Spinal cord (tissue), 10 donors: ENCODE results near the gene TPM2. TPM values are rescaled to one million over a fixed set of nuclear protein-coding genes. Genes with fewer than 3 reads are reported as not detected.

Experiments used
- DNase-seq, 6 donors: peaks; one replicate each; pipeline versions ENCODE4 v3.0.0 to v3.0.0-alpha.2; 2013 to 2015; ENCODE audit warnings: low spot score in 6 of 6, low read depth in 4 of 6
- H3K27ac ChIP-seq: one replicate; pipeline ENCODE4 v1.5.1; 2013; ENCODE audit warnings: low read depth, low read length, control low read depth
- H3K27me3 ChIP-seq: one replicate; pipeline ENCODE4 v1.6.1; 2013; ENCODE audit warnings: low read length; ENCODE audit not compliant: control insufficient read depth, insufficient read depth
- H3K36me3 ChIP-seq: one replicate; pipeline ENCODE4 v1.6.1; 2013; ENCODE audit warnings: low read length; ENCODE audit not compliant: control insufficient read depth, insufficient read depth
- H3K4me1 ChIP-seq: one replicate; pipeline ENCODE4 v1.6.1; 2013; ENCODE audit warnings: low read length; ENCODE audit not compliant: control insufficient read depth, insufficient read depth
- H3K4me3 ChIP-seq: one replicate; pipeline ENCODE4 v1.5.1; 2013; ENCODE audit warnings: low read depth, low read length, control low read depth
- H3K9me3 ChIP-seq: one replicate; pipeline ENCODE4 v1.6.1; 2013; ENCODE audit warnings: low read length; ENCODE audit not compliant: control insufficient read depth, insufficient read depth
- WGBS: methylation state at CpG from one replicate; pipeline ENCODE4 v1.1.5; 2013; ENCODE audit warnings: missing lambda C conversion rate; ENCODE audit not compliant: insufficient coverage; 5-methylcytosine and 5-hydroxymethylcytosine counted together
- polyA plus RNA-seq, 2 donors: library from polyadenylated mRNA; unstranded; fragments of 120-200 nt; gene quantifications; one replicate each; pipeline ENCODE4 v1.2.1, GENCODE V29; 2013; ENCODE audit not compliant: insufficient read length in 2 of 2
- total RNA-seq, 2 donors: library from RNA; depleted of rRNA in 1 of 2; stranded (reverse); fragments of 120-200 nt in 1 of 2; fragments of >200 nt in 1 of 2; gene quantifications; one replicate each; pipeline versions ENCODE4 v1.2.3 to v1.2.4, GENCODE V29; 2013 to 2014
- donor health status: healthy.

The TPM2 gene
- total and polyA plus RNA-seq, 4 donors, result 29.6 to 191 (median 96.9) TPM

DNA sequence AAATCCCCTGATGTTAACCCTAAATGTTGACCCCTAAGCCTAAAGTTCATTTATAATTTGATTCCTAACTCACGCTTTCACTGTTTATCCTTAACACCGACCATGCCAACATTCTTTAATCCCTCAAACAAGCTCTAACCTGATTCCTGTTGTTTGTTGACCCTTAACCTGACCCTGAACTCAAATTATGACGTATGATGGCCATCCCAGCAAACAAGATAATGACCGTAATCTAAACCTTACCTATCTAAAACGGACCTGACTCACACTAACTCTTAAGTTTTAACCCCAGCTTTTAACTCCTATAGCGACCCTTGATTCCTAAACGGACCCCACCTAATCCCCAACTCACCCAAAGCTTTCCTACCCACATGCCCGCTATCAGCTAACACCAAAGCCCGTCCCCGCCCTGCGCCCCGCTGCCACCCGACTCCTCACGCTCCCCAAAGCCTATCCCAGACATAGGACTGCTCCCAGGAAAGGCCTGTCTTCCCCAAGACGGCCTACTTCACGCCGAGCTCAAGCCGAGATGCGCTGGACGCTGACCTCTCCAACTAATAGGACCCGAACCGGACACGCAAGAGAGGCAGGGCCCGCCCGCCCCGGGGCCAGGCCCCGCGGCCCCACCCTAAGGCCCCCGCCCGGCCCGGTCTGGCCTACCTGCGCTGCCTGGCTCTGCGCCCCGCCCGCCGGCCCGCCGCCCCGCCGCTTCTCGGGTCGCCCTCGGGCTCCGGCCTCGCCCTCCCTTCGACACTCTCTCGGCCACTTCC is 41.9 kb upstream of the TPM2 start:
- under 1% methylated on average over 46 of the region's 47 CpGs for WGBS
- no peaks in the 10 kb centered on the region for H3K9me3 ChIP-seq
- peaks cover 43% of the 10 kb centered on the region for H3K4me1 ChIP-seq
- no peak for DNase-seq
- H3K36me3 ChIP-seq, result peaks cover 34% of the 10 kb centered on the region
- H3K27me3 ChIP-seq, result no peaks in the 10 kb centered on the region
- H3K27ac ChIP-seq, result peak overlapping the region; percentile 97
- peak overlapping the region; percentile 93 for H3K4me3 ChIP-seq

- WGBS, result 97% methylated on average over 2 of the region's 2 CpGs
- Histone ChIP-seq H3K36me3 (peaks cover 31% of the 10 kb centered on the region), H3K27me3 (no peaks in the 10 kb centered on the region), H3K4me3 (peak overlapping the region; percentile 93), H3K4me1 (peaks cover 41% of the 10 kb centered on the region), H3K27ac (peak overlapping the region; percentile 97), H3K9me3 (no peaks in the 10 kb centered on the region)
- no peak for DNase-seq
These were observed 40.7 kb upstream of the TPM2 start for GRCh38 chr9:35730486-35730854.

DNA sequence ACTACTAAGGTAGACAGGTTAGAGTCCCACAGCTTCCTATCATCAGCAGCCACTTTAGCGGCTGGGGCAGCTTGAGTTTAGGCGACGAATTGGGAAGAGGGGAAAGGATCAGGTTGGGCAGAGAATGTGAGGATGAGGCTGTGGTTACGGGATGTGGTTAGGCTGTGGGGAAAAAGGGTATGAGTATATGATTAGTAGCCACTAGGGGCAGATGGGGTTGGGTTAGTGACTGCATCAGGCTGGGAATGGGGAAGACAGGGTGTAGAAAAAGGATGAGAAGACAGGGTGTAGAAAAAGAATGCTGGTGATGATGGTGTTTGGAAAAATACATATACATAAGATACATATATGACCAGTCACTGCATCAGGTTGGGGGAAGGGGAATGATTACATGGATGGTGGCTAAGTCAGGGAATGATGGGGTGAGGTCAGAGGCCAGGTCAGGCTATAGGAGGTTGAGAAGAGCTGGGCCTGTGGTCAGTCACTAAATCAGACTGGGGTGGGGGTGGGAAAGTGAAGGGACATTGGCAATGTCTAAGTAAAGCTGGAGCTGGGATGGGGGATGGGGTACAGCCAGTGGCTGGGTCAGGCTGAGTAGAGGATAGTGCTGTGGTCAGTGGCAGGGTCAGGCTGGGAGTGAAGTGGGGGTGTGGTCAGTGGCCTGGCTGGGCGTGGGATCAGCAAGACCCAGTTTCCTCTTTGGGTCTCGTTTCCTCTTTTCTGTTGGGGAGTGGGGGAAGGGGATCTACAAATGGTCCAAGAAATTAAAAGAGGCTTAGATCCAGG is 40.2 kb upstream of the TPM2 start:
- Histone ChIP-seq H3K36me3 (peaks cover 37% of the 10 kb centered on the region), H3K27me3 (no peaks in the 10 kb centered on the region), H3K4me3 (peak overlapping the region; percentile 93), H3K27ac (peak overlapping the region; percentile 97), H3K9me3 (no peaks in the 10 kb centered on the region), H3K4me1 (peaks cover 41% of the 10 kb centered on the region)
- WGBS, result 37% methylated on average over 6 of the region's 6 CpGs
- peak in 2 of 6 donors; percentile 34 to 38 for DNase-seq

DNA sequence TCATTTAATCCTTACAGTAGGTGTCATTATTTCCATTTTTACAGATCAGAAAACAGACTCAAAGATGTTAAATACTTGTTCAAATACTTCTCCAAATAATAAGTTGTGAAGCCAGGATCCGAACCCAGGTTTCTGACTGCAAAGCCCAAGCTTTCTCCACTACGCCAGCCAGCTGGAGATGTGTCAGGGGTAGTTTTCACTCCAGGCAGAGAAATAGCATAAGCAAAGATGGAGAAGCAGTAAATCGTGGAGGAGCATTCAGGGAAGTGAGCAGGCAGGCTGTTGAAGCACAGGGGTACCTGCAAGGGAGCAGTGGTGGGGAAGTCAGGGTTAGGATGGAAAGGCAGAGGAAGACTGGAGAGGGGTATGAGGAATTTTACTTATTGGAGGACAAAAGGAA is 39.4 kb upstream of the TPM2 start:
- DNase-seq, result no peak
- peaks cover 41% of the 10 kb centered on the region for H3K4me1 ChIP-seq
- peaks cover 41% of the 10 kb centered on the region for H3K36me3 ChIP-seq
- peak overlapping the region; percentile 97 for H3K27ac ChIP-seq
- H3K4me3 ChIP-seq, result peak overlapping the region; percentile 1
- H3K27me3 ChIP-seq, result no peaks in the 10 kb centered on the region
- WGBS, result 89% methylated on average over 3 of the region's 3 CpGs
- H3K9me3 ChIP-seq, result no peaks in the 10 kb centered on the region

DNA sequence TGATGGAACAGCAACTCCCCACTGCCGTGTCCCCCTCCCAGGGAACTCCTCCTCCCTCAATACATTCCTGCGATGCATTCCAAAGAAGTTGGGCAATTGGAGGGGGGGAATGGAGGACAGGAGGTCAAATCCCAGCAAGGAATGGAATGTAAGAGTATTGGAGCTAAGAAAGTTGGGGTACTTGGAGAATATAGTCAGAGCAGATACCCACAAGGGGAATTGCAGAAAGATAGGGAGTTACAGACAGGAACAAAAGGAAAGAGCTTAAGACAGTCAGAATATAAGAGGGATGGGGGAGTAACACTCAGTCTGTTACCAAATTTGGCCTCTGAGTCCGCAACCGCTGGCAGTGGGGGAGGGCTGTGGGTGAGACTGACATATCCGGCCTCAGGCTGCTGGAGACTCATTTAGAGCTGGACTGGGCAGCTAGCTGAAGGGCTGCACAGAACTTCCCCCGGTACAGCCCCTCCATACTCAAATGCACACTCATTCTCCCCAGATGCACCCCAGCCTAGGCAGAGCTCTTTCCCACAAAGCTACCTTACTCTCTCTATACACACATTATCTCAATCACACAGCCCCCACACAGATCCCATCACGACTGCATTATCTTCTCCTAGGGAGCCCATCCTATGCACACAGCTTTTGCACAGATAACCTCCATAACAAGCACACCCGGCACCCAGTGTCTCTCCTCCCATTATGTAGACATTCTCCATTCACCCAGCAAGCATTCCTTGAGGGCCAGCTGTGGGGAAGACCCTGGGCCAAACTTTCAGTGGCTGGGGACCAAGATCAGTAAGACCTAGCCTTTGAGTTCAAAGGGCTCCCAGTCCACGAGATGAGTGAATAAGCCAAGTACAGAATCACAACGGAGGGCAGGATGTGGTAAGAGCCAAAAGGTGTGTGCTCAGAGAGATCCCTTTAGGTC is 38.6 kb upstream of the TPM2 start:
- peaks cover 49% of the 10 kb centered on the region for H3K36me3 ChIP-seq
- H3K9me3 ChIP-seq, result no peaks in the 10 kb centered on the region
- peaks cover 41% of the 10 kb centered on the region for H3K4me1 ChIP-seq
- peak in 1 of 6 donors; percentile 41 for DNase-seq
- WGBS, result 29% methylated on average over 5 of the region's 10 CpGs
- H3K4me3 ChIP-seq, result peak overlapping the region; percentile 26
- no peaks in the 10 kb centered on the region for H3K27me3 ChIP-seq
- peak overlapping the region; percentile 97 for H3K27ac ChIP-seq

DNA sequence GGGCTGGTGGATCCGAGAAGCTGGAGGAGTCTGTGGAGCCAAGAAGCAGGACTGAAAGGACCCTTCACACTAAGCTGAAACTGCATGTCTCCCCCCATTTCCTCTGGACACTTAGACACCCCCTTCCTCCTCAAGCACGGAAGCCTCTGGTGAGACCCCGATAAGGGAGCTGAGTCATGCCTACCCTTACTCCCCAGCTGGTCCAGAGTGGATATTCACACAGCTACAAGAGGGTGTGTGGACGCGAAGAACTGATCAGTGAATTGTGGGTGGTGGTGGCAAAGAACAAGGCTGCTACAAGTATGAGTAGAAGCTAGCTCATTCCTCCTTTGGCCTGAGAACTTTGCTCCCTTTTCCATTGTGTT is 37.9 kb upstream of the TPM2 start:
- Histone ChIP-seq H3K27ac (peak overlapping the region; percentile 97), H3K36me3 (peaks cover 54% of the 10 kb centered on the region), H3K27me3 (no peaks in the 10 kb centered on the region), H3K4me3 (peak overlapping the region; percentile 26), H3K9me3 (no peaks in the 10 kb centered on the region), H3K4me1 (peaks cover 34% of the 10 kb centered on the region)
- no peak for DNase-seq
- 70% methylated on average over 2 of the region's 5 CpGs for WGBS

DNA sequence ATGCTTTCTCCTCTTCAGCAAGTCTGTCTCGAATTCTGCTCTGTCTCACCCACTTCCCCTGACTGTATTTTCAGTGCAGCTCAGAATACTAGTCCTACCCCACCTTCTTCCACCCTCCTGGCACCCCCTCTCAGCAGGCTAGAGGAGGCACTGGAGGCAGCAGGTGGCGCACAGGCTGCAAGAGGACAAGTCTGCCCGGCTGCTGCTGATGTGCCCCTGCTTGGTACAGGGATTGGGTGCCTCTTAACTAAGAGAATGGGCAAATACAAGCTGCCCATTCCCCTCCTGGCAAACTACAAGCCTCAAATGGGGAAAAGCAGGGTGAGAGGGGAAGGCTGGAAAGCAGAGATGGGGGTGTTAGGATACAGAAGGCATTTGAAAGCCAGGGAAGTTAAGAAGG is 37.2 kb upstream of the TPM2 start:
- H3K36me3 ChIP-seq, result peaks cover 60% of the 10 kb centered on the region
- H3K27ac ChIP-seq, result peak overlapping the region; percentile 97
- no peaks in the 10 kb centered on the region for H3K27me3 ChIP-seq
- H3K4me3 ChIP-seq, result no peak overlapping the region
- H3K9me3 ChIP-seq, result no peaks in the 10 kb centered on the region
- no peak for DNase-seq
- H3K4me1 ChIP-seq, result peaks cover 33% of the 10 kb centered on the region
- 75% methylated on average over 3 of the region's 3 CpGs for WGBS

DNA sequence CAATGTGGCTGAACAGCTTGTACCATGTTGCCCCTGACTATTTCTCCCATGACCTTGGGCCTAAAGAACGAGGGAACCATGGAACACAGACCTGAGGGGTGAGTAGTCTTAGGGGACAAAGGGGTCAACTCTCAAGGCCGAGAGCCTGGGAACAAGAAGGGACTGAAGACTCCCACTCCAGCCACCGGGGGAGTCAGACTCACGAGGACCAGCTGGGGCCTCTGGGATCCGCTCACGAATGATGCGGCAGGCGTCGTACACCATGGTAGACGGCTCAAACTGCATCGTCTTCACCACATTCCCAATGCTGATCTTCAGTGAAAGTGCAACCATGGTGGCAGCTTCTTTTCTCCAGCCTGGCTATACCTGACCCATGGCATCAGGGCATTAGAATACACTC is 35.6 kb upstream of the TPM2 start:
- no peaks in the 10 kb centered on the region for H3K9me3 ChIP-seq
- peaks cover 33% of the 10 kb centered on the region for H3K4me1 ChIP-seq
- no peak overlapping the region for H3K27ac ChIP-seq
- H3K36me3 ChIP-seq, result peaks cover 69% of the 10 kb centered on the region
- DNase-seq, result no peak
- WGBS, result 94% methylated on average over 10 of the region's 11 CpGs
- no peaks in the 10 kb centered on the region for H3K27me3 ChIP-seq
- no peak overlapping the region for H3K4me3 ChIP-seq

DNA sequence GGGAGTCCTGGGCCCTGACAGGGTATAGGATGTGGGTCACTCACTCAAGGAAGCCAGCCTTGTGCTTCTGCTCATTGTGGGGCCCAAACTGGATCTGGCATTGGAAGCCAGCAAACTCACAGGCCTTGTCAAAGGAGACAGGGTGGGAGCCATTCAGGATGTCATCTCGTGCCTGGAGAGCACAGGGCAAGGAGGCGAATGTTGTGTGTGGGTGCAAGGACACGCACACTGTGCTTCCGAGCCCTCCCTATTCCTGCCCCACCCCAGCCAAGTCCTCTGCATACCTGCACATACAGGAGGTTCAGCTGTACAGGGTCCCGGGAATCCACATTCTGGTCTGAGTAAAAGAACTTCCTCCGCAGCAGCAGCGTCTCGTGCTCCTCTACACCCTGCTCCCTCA is 34.2 kb upstream of the TPM2 start:
- Histone ChIP-seq H3K27ac (no peak overlapping the region), H3K27me3 (no peaks in the 10 kb centered on the region), H3K4me1 (peaks cover 24% of the 10 kb centered on the region), H3K9me3 (no peaks in the 10 kb centered on the region), H3K36me3 (peaks cover 79% of the 10 kb centered on the region), H3K4me3 (no peak overlapping the region)
- WGBS, result 99% methylated on average over 6 of the region's 8 CpGs
- DNase-seq, result no peak
